NCI-H187 (cell line): ENCODE results near the gene NUAK1.
"Not testable (repeated sequence)": the region's sequence is repeated elsewhere in the genome, so short reads cannot be mapped to it uniquely, and the experiment has no call there.

Source experiments
- DNase-seq, 2 experiments: peaks; one replicate each; lab custom pipeline; 2025; lab: John Stamatoyannopoulos, UW

Gene NUAK1

DNA sequence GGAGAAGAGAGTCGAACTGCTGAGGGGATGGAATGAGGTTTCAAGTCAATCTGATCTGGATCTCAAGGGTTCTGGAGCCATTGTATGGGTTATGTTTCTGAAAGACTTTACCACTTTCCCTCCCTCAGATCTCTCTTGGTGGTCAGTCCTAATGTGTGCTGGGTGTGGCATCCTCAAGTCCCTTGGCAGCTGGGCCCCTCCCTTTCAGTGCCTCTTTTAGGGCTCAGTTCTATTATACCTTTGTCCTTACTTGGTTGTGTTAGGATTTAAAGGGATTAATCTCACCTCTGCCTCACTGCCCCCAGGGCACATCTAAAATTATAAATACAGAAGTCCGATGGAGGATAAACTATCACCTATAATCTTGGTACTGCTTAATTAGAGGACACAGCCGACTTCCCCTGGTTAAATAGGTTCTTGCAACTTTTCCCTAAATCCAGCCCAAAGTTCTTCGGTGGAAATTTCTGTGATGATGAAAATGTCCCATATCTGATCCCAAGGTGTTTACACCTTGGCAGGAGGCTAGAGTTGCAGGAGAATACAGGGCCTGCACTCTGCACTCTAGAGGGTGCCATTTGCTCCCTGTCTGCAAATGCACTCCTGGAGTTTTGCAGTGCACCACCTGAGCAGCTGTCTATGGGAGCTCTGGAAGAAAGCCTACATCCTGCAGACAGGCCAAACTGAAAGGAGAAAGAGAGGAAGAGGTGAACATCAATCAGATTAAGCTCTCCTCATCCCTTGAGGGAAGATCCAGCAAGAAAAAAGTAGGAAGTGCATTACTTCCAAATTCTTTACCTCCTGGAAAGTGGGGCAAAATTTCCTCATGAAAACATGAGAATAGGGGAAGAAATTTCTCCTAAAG lies 106.8 kb downstream of the NUAK1 start:
- no peak for DNase-seq

- no peak for DNase-seq
Observed at GRCh38 chr12:106030210-106031071, 108.3 kb downstream of the NUAK1 start.

DNA sequence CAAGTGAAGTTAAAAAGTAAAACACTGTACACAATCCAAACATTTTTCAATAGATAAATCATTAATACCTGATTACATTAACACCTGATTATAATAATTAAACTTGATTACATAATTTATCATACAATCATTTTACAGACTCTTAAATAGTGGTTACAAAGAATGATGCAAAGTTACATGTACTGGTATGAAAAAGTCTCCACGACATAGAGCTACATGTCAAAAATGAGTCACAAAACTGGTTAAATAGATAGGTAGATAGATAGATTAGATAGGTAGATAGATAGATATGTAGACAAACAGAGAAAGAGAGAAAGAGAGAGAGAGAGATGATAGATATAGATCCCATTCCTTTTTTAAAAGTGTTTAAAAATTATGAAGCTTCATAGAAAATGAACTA lies 109.2 kb downstream of the NUAK1 start:
- no peak for DNase-seq

DNA sequence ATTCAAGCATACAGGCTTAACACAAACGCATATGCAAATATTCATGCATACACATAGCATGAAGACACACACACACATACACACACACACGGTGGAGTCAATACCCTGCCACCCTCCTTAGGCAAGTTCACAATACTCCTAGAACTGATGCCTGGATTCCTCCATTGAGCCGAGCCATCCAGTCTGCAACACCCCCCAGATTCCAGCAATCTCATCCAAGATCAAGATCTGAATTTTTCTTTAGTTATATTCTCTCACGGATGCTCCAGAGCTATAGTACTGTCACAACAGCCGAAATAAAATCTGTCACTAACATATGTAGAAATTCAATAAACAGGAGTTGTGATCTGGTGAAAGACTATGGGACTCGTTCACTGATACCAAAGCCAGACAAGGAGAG lies 110.8 kb downstream of the NUAK1 start:
- no peak for DNase-seq

DNA sequence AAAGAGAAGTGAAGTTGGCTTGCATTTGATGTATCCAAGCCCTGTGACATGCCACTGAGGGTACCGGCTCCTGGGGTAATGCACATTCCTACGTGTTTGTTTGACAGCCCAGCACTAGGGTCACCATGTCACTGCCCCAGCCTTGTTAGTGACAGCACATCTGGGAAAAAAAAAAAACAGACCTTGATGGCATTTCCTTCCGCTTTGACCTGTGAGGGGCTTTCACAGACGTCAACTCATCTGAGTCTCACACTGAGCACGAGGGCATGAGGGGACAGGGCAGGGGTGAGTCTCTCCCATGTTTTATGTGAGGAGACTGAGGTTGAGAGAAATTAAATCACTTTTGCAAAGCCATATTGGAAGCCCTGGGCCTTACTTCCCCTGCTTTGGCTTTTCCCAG lies 111.5 kb downstream of the NUAK1 start:
- DNase-seq: no peak

- DNase-seq: no peak
Observed at GRCh38 chr12:106025129-106025528, 113.6 kb downstream of the NUAK1 start.

DNA sequence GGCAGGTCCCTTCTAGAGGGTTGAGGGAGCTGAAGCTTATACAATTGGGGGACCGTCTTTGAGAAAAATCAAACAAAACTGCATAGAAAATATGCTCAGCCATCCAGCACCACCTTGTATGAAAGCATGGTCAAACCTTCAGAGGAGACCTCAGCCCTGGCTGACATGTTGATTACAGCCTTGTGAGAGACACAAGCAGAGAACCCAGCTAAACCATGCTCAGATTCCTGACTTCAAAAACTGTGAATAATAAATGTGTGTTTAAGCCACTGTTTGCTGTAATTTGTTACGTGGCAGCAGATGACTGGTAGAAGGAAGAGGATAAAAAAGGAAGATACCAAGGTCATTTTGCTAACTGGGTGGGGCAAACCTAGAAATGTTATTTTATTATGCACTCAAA lies 115.7 kb downstream of the NUAK1 start:
- no peak for DNase-seq

GRCh38 chr12:106022568-106023012 lies 116.2 kb downstream of the NUAK1 start:
- no peak for DNase-seq

DNA sequence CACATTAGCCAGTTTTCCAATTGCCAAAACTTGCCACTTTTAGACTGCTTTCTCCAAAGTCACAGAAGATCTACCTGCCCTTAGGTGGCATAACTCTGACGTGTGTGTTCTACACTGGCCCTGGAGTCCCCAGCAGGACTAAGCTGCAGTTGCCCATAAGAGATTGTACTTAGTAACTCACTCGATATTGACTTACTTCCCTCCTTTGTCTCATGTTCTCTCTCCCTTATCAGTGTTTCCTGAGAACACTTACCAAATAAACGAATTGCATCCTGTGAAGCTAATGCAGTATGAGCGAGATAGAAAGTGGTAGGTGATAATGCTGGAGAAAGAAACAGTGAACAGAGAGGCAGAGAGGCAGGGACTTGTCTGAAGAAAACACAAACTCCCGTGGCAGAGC lies 117.2 kb downstream of the NUAK1 start:
- DNase-seq: no peak

DNA sequence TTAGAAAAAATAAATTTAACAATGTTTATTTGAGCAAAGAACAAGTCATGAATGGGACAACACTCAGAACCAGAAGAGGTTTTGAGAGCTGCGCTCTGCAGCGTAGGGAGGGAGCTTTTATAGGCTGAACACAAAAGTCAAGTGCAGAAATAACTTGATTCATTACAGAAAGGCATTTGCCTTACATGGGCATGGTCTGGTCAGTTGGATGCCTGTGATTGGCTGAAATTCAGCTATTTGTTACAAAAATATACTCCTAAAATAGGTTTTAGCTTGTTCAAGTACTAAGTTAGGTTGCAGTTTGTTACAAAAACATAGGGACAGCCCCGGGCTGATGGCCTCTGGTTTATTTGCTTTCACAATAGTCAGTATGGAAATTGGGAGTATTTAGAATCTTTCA lies 118.0 kb downstream of the NUAK1 start:
- no peak for DNase-seq

DNA sequence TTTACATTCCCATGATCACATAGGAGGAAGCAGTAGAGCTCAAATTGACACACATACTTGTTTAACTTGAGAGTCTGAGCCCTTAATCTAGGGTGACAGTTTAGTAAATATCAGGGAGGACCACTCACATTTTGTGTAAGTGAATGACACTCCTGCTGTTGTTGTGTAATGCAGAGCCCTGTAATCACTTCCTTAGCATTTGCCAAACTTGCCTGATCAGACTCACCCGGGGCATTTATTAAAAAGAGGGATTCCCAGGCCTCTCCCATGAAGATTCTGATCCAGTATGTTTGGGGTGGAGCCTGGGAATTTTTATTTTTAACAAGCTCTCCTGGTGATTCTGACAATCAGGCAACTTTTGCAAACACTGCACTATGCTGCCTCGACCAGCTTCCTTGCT lies 119.6 kb downstream of the NUAK1 start:
- DNase-seq: no peak

GRCh38 chr12:106018286-106018685 lies 120.5 kb downstream of the NUAK1 start:
- no peak for DNase-seq

GRCh38 chr12:106016601-106017278 lies 122.0 kb downstream of the NUAK1 start:
- DNase-seq: not testable (repeated sequence)

DNA sequence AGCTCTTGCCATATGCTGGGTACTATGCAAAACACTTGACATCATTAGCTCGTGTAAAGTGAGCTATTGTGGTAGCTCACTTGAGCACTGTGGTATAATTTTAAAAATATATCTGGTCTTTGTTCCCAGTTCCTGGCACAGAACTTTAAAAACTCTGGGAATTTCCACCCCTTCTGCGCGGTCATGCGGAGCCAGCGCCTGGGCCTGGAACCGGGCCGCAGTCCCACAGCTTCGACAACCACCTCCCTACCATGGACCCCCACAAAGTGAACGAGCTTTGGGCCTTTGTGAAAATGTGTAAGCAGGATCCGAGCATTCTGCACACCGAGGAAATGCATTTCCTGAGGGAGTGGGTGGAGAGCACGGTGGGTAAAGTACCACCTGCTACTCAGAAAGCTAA lies 123.1 kb downstream of the NUAK1 start:
- no peak for DNase-seq

DNA sequence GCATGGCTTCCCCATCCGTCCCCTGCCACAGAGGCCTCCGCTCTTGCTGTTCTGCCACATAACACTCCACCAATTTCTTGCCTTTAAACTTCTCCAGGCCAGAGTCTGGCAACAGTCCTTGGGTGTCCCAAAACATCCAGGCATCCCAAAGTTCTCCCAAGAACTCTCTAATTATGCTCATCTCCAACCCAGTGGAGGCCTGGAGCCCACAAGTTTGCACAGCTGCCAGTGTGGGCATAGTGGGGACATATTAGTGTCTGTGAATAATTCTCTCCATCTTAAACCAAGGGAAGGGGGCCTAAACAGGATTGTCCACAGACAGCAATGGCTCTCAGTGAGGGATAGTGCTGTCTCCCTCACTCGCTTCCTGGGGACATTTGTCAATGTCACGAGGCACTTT lies 124.8 kb downstream of the NUAK1 start:
- DNase-seq: no peak
